Measurements from ENCODE around the gene HMG20A.
"Not testable (repeated sequence)": the region's sequence is repeated elsewhere in the genome, so short reads cannot be mapped to it uniquely, and the experiment has no call there.

The HMG20A gene

GRCh38 chr15:77393471-77393840, 27.2 kb upstream of the HMG20A start:
- Histone ChIP-seq H3K9me3 (ENCODE audit: low read length) (no peaks in the 10 kb centered on the region), H2AFZ (ENCODE audit: low read depth, low read length) (no peak overlapping the region), H3K27me3 (ENCODE audit: insufficient read depth, low read length) (no peaks in the 10 kb centered on the region), H3K4me3 (ENCODE audit: low read length) (no peak overlapping the region), H3K36me3 (ENCODE audit: insufficient read depth, low read length) (no peaks in the 10 kb centered on the region), H3K4me1 (ENCODE audit: insufficient read depth, low read length) (no peaks in the 10 kb centered on the region)

GRCh38 chr15:77395013-77395774, 25.5 kb upstream of the HMG20A start:
- no peaks in the 10 kb centered on the region for H3K27me3 ChIP-seq (ENCODE audit: insufficient read depth, low read length)
- no peaks in the 10 kb centered on the region for H3K4me1 ChIP-seq (ENCODE audit: insufficient read depth, low read length)
- no peaks in the 10 kb centered on the region for H3K9me3 ChIP-seq (ENCODE audit: low read length)
- no peak overlapping the region for H2AFZ ChIP-seq (ENCODE audit: low read depth, low read length)
- no peak overlapping the region for H3K4me3 ChIP-seq (ENCODE audit: low read length)
- H3K36me3 ChIP-seq (ENCODE audit: insufficient read depth, low read length), result no peaks in the 10 kb centered on the region

GRCh38 chr15:77396692-77397091, 24.0 kb upstream of the HMG20A start:
- H3K9me3 ChIP-seq (ENCODE audit: low read length), result no peaks in the 10 kb centered on the region
- no peak overlapping the region for H3K4me3 ChIP-seq (ENCODE audit: low read length)
- H2AFZ ChIP-seq (ENCODE audit: low read depth, low read length), result no peak overlapping the region
- H3K27me3 ChIP-seq (ENCODE audit: insufficient read depth, low read length), result no peaks in the 10 kb centered on the region
- H3K36me3 ChIP-seq (ENCODE audit: insufficient read depth, low read length), result no peaks in the 10 kb centered on the region
- no peaks in the 10 kb centered on the region for H3K4me1 ChIP-seq (ENCODE audit: insufficient read depth, low read length)

- H3K27me3 ChIP-seq (ENCODE audit: insufficient read depth, low read length), result no peaks in the 10 kb centered on the region
- no peak overlapping the region for H2AFZ ChIP-seq (ENCODE audit: low read depth, low read length)
- H3K4me1 ChIP-seq (ENCODE audit: insufficient read depth, low read length), result no peaks in the 10 kb centered on the region
- H3K36me3 ChIP-seq (ENCODE audit: insufficient read depth, low read length), result no peaks in the 10 kb centered on the region
- H3K9me3 ChIP-seq (ENCODE audit: low read length), result no peaks in the 10 kb centered on the region
- no peak overlapping the region for H3K4me3 ChIP-seq (ENCODE audit: low read length)
These were observed 21.8 kb upstream of the HMG20A start for GRCh38 chr15:77398927-77399326.

DNA sequence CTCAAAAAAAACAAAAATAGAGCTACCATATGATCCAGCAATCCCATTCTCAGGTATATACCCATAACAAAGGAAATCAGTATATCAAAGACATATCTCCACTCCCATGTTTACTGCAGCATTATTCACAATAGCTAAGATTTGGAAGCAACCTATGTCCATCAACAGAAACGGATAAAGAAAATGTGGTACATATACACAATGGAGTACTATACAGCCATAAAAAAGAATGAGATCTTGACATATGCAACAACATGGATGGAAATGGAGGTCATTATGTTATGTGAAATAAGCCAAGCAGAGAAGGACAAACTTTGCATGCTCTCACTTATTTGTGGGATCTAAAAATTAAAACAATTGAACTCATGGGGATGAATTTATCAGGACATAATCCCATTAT, 20.4 kb upstream of the HMG20A start:
- Histone ChIP-seq H3K9me3 (ENCODE audit: low read length) (no peaks in the 10 kb centered on the region), H3K27me3 (ENCODE audit: insufficient read depth, low read length) (no peaks in the 10 kb centered on the region), H3K4me1 (ENCODE audit: insufficient read depth, low read length) (no peaks in the 10 kb centered on the region), H3K4me3 (ENCODE audit: low read length) (no peak overlapping the region), H3K36me3 (ENCODE audit: insufficient read depth, low read length) (no peaks in the 10 kb centered on the region), H2AFZ (ENCODE audit: low read depth, low read length) (no peak overlapping the region)

DNA sequence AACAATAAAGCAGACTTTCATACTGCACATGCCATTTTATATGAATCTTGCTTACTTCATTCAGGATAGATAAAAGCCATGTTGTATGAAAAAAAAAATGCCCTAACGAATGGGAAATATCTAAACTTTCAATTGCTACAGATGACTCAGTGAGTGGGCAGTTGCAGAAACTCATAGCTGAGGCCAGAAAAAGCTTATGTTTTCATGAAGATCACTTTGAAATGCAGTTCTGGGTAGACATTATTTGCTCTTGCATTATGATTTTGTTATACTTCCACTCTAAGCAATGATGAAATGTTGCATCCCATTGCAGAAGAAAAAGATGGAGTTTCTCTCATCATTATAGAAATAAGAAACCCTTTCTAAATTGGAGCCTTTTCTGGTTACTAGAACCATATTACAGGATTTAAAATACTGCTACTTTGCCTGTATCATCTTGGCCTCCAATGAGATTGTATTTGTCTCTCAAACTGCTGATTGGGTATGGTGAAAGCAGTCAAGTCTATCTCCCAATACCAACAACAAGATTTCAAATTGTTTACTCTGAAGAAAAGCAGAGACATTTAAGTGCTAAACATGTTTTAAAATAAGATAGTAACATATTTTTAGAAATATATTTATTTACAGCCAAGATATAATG, 17.8 kb upstream of the HMG20A start:
- Histone ChIP-seq H3K27me3 (ENCODE audit: insufficient read depth, low read length) (no peaks in the 10 kb centered on the region), H2AFZ (ENCODE audit: low read depth, low read length) (no peak overlapping the region), H3K9me3 (ENCODE audit: low read length) (no peaks in the 10 kb centered on the region), H3K4me1 (ENCODE audit: insufficient read depth, low read length) (peaks cover 6% of the 10 kb centered on the region), H3K36me3 (ENCODE audit: insufficient read depth, low read length) (no peaks in the 10 kb centered on the region), H3K4me3 (ENCODE audit: low read length) (no peak overlapping the region)

GRCh38 chr15:77406173-77406759, 14.4 kb upstream of the HMG20A start:
- H3K27me3 ChIP-seq (ENCODE audit: insufficient read depth, low read length); H3K36me3 ChIP-seq (ENCODE audit: insufficient read depth, low read length); H3K9me3 ChIP-seq (ENCODE audit: low read length); H2AFZ ChIP-seq (ENCODE audit: low read depth, low read length); H3K4me3 ChIP-seq (ENCODE audit: low read length); H3K4me1 ChIP-seq (ENCODE audit: insufficient read depth, low read length): not testable (repeated sequence)

DNA sequence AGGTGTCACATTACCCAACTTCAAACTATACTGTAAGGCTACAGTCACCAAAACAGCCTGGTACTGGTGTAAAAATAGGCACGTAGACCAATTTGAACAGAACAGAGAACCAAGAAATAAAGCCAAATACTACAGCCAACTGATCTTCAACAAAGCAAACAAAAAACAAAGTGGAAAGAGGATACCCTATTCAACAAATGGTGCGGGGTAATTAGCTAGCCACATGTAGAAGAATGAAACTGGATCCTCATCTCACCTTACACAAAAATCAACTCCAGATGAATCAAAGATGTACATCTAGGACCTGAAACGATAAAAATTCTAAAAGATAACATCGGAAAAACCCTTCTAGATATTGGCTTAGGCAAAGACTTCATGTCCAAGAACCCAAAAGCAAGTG, 13.8 kb upstream of the HMG20A start:
- H3K4me1 ChIP-seq (ENCODE audit: insufficient read depth, low read length), result peaks cover 6% of the 10 kb centered on the region
- no peak overlapping the region for H2AFZ ChIP-seq (ENCODE audit: low read depth, low read length)
- H3K36me3 ChIP-seq (ENCODE audit: insufficient read depth, low read length), result no peaks in the 10 kb centered on the region
- no peaks in the 10 kb centered on the region for H3K9me3 ChIP-seq (ENCODE audit: low read length)
- H3K27me3 ChIP-seq (ENCODE audit: insufficient read depth, low read length), result no peaks in the 10 kb centered on the region
- H3K4me3 ChIP-seq (ENCODE audit: low read length), result no peak overlapping the region

- Histone ChIP-seq H2AFZ (ENCODE audit: low read depth, low read length) (no peak overlapping the region), H3K4me1 (ENCODE audit: insufficient read depth, low read length) (peaks cover 6% of the 10 kb centered on the region), H3K9me3 (ENCODE audit: low read length) (no peaks in the 10 kb centered on the region), H3K27me3 (ENCODE audit: insufficient read depth, low read length) (no peaks in the 10 kb centered on the region), H3K4me3 (ENCODE audit: low read length) (no peak overlapping the region), H3K36me3 (ENCODE audit: insufficient read depth, low read length) (no peaks in the 10 kb centered on the region)
These were observed 11.2 kb upstream of the HMG20A start for GRCh38 chr15:77409259-77410156.

GRCh38 chr15:77410157-77410500, 10.6 kb upstream of the HMG20A start:
- H3K27me3 ChIP-seq (ENCODE audit: insufficient read depth, low read length); H3K4me1 ChIP-seq (ENCODE audit: insufficient read depth, low read length); H3K9me3 ChIP-seq (ENCODE audit: low read length); H2AFZ ChIP-seq (ENCODE audit: low read depth, low read length); H3K4me3 ChIP-seq (ENCODE audit: low read length); H3K36me3 ChIP-seq (ENCODE audit: insufficient read depth, low read length): not testable (repeated sequence)

DNA sequence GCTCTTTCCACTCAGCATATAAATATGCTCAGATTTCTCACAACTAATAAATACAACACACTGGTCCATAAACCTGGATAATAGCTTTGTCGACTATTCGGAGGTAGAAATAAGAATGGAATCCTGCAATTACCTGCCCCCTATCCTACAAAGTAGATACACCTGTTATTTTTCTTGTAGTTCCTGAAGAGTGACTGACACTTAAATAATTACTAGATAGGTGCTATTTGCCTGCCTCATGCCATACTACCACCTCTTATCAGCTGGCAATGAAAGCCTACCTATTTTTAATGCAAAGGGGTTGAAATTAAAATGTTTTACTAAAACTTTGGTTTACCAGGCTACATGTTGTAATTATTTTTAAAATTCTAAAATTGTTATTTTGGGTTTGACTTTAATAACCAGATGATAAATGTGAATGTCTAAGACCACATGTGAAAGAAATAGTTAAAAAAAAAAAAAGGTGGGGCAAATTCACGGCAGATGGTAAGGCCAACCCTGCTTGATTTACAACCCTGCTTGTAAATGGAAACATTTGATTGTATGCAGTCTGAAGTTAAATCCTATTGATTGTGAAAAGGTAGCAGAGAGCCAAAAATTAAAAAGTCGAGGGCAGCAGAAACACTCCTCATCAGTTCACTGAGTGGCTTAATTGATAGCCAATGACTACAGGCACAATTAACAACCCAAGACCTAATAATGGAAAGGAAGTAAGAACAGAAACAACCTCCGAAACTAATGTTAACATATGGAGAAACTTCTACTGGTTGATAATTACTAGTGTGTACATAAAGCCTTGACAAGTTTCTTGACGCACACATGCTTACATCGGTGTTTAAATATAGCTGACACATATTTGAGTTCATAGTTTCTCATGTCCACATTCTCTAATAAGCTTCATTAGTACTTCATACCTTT, 9.7 kb upstream of the HMG20A start:
- Histone ChIP-seq H3K36me3 (ENCODE audit: insufficient read depth, low read length) (no peaks in the 10 kb centered on the region), H3K9me3 (ENCODE audit: low read length) (no peaks in the 10 kb centered on the region), H3K4me1 (ENCODE audit: insufficient read depth, low read length) (peaks cover under 1% of the 10 kb centered on the region), H2AFZ (ENCODE audit: low read depth, low read length) (no peak overlapping the region), H3K27me3 (ENCODE audit: insufficient read depth, low read length) (no peaks in the 10 kb centered on the region), H3K4me3 (ENCODE audit: low read length) (no peak overlapping the region)

GRCh38 chr15:77411619-77411976, 9.1 kb upstream of the HMG20A start:
- no peaks in the 10 kb centered on the region for H3K27me3 ChIP-seq (ENCODE audit: insufficient read depth, low read length)
- no peak overlapping the region for H3K4me3 ChIP-seq (ENCODE audit: low read length)
- no peaks in the 10 kb centered on the region for H3K36me3 ChIP-seq (ENCODE audit: insufficient read depth, low read length)
- H3K9me3 ChIP-seq (ENCODE audit: low read length), result no peaks in the 10 kb centered on the region
- no peak overlapping the region for H2AFZ ChIP-seq (ENCODE audit: low read depth, low read length)
- no peaks in the 10 kb centered on the region for H3K4me1 ChIP-seq (ENCODE audit: insufficient read depth, low read length)

Data from neuron (in vitro differentiated cells).